ENCODE data around the gene TAAR5.

GRCh38 chr6:132596201-132596600, 6.7 kb upstream of the TAAR5 start:
- TF ChIP-seq CTCF (IDR thresholded peaks at IDR 0.05) (no peak), POLR2A (IDR thresholded peaks at IDR 0.05) (no peak)
